ENCODE measurements around the gene CDK11B.

CDK11B gene

DNA sequence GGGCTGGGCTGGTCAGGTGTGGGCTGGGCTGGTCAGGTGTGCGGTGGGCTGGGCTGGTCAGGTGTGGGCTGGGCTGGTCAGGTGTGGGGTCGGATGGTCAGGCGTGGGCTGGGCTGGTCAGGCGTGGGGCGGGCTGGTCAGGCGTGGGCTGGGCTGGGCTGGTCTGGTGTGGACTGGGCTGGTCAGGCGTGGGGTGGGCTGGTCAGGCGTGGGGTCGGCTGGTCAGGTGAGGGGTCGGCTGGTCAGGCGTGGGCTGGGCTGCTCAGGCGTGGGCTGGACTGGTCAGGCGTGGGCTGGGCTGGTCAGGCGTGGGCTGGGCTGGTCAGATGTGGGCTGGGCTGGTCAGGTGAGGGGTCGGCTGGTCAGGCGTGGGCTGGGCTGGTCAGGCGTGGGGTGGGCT, 53.1 kb downstream of the CDK11B start:
- TF ChIP-seq, protein P1, sequence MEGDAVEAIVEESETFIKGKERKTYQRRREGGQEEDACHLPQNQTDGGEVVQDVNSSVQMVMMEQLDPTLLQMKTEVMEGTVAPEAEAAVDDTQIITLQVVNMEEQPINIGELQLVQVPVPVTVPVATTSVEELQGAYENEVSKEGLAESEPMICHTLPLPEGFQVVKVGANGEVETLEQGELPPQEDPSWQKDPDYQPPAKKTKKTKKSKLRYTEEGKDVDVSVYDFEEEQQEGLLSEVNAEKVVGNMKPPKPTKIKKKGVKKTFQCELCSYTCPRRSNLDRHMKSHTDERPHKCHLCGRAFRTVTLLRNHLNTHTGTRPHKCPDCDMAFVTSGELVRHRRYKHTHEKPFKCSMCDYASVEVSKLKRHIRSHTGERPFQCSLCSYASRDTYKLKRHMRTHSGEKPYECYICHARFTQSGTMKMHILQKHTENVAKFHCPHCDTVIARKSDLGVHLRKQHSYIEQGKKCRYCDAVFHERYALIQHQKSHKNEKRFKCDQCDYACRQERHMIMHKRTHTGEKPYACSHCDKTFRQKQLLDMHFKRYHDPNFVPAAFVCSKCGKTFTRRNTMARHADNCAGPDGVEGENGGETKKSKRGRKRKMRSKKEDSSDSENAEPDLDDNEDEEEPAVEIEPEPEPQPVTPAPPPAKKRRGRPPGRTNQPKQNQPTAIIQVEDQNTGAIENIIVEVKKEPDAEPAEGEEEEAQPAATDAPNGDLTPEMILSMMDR (conservative IDR thresholded peaks at IDR 0.05): no peak
- H3K27ac ChIP-seq: no peak overlapping the region

DNA sequence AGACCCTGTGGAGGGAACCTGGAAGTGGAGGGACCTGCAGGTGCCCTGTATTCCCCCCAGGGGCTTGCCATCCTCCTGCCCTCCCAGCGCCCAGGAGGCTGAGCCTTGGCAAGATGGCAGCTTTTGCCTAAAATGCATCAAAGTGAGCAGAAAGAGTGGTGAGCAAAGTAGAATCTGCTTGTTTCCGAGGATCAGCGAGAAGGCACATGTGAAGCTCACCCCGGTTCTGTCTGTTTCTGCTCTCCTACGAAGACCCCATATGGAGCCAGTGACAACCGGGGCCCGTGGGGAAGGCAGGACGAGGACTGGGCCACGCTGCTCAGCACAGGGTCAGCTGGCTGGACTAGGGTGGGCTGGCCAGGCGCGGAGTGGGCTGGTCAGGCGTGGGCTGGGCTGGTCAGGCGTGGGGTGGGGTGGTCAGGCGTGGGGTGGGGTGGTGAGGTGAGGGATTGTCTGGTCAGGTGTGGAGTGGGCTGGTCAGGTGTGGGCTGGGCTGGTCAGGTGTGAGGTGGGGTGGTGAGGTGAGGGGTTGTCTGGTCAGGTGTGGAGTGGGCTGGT, 53.7 kb downstream of the CDK11B start:
- TF ChIP-seq, protein P1 (conservative IDR thresholded peaks at IDR 0.05): no peak
- no peak overlapping the region for H3K27ac ChIP-seq

DNA sequence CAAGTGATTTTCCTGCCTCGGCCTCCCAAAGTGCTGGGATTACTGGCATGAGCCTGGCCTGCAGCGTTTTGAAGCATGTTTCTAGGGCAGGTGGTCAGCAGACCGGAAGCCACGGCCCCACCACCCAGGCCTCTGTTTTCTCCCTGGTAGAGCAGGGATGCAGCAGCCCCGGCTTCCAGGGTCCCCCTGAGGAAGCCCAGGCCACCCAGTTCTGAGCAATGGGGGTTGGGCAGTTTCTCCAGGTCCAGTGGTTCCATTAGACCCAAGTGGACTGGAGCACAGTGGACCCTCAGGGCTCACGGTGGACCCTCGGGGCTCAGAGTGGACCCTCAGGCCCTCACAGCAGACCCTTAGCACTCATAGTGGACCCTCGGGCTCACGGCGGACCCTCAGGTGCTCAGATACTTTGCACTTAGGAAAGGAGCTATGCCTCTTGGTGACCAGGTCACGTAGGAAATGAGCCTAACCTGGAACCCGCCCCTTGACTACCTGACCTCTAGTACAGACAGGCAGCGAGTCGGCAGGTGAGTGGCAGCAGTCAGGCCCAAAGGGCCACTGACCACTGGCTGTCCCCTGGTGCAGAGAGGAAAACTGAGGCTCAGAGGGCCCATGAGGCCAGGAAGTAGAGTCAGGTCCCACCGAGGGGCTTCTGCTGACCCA, 54.3 kb downstream of the CDK11B start:
- no peak overlapping the region for H3K27ac ChIP-seq
- TF ChIP-seq, protein P1 (conservative IDR thresholded peaks at IDR 0.05): no peak

DNA sequence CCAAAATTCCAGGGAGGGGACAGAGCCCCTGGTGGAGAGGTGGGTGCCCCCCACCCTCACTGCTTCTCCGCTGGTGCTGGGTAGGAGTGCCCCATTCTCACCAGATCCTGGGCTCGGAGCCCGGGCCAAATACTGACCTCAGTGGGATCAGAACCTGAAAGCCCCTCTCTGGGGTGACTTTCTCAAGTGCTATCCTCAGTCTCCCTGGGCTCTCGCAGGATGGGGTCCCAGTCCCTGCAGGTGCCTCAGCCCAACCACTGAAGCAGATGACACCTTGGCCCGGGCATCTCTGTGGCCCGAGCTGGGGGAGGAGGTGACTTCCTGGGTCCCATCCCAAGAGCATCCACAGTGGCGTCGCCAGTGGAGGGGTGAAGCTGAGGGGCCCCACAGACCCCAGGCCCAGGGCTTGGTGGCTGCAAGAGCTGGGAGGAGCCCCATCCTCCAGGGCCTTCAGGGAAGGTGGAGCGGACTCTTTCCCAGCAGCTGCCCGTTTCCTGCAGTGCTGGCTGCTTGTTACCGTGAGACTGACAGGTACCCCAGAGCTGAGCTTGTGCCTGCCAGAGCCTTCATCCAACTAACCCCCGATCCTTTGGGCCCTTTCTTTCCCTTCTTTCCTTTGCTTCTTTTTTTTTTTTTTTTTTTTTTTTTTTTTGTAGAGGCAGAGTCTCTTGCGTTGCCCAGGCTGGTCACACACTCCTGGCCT, 55.0 kb downstream of the CDK11B start:
- H3K27ac ChIP-seq: no peak overlapping the region
- TF ChIP-seq, protein P1 (conservative IDR thresholded peaks at IDR 0.05): no peak

DNA sequence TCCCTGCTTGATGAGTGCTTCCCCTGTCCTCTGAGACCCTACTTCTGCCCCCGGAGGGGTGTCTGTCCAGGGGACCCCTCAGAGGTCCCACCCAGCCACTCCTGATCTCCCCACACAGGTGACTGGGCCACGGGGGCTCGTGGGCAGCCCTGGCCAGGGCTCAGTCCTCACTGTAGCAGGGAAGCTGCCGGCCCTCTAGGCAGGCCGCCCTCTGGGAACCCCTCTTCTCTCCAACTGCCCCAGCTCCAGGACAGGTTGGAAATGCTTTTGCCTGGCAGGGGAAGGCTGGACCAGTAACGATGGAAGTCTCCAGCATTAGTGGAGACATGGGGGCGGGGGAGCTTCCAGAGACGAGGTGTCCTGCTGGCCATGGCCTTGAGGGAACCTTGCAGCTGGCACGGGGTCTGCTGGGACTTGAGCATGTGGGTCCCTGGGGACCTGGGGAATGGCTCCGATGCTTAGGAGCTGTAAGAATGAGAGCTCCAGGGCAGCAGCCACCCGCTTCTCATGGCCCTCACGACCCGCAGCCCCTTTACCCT, 55.8 kb downstream of the CDK11B start:
- no peak overlapping the region for H3K27ac ChIP-seq
- TF ChIP-seq, protein P1 (conservative IDR thresholded peaks at IDR 0.05): no peak

DNA sequence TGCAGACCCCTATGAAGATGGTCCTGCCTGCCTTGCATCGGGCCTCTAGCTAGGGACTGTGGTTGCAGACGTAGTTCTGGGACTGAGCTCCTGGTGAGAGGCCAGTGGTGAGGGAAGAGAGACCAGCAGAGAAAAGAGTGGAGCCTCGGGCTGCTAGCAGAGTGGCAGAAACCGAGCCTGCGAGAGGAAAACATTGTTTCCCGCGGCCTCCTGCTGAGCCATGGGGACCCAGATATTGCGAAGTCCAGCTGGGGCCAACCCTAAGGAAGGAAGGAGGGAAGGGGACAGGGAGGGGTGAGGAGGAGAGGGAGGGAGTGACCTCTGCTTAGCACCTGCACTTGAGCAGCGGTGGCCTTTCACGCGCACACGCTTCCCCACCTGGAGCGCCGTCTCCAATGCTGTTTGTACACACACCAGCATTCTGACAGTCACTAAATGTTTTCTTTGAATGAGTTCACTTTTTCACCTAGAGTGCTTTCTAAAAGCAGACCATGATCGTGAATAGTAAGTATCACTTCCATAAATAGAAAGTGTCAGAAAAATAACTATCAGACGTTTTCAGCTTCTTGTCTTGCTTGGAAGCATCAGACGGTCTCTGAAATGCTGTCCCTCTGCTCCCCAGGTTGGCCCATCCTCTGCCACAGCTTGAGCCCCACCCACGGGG, 56.4 kb downstream of the CDK11B start:
- TF ChIP-seq, protein P1 (conservative IDR thresholded peaks at IDR 0.05): no peak

More for the DNA sequence above, 56.4 kb downstream of the CDK11B start:
- no peak overlapping the region for H3K27ac ChIP-seq

Data from VCaP (cell line).